GM20000 (cell line): ENCODE data around the gene TXNRD1.

Experiments
- DNase-seq: peaks from one replicate; pipeline ENCODE4 v3.0.0; 2012; ENCODE audit warnings: low spot score
- TF ChIP-seq, protein P1 (sequence below): IDR thresholded peaks from 2 replicates; pipeline ENCODE4 v1.5.1; 2012; ENCODE audit warnings: mild to moderate bottlenecking, control low read depth; ENCODE audit errors: extremely low read depth, missing control alignments

Gene TXNRD1

DNA sequence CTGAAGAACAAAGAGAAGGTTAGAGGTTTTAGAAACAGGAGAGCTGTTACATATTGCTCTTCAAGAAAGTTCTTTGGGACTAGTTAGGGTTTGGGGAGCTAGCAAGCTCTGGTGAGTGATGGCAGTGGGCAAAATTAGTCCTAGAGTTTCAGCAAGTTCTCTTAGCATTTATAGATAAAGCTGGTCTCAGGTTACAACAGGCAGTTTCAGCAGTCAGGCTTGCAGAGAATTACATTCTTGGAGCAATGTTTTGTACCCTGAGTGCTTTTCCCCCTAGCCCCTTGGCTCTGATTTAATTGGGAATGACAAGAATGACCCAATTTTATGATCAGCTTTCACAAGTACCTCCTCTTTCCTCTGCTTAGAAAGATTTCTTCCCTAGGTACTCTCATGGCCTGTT lies 66.5 kb downstream of the TXNRD1 start:
- no peak for DNase-seq
- TF ChIP-seq, protein P1, sequence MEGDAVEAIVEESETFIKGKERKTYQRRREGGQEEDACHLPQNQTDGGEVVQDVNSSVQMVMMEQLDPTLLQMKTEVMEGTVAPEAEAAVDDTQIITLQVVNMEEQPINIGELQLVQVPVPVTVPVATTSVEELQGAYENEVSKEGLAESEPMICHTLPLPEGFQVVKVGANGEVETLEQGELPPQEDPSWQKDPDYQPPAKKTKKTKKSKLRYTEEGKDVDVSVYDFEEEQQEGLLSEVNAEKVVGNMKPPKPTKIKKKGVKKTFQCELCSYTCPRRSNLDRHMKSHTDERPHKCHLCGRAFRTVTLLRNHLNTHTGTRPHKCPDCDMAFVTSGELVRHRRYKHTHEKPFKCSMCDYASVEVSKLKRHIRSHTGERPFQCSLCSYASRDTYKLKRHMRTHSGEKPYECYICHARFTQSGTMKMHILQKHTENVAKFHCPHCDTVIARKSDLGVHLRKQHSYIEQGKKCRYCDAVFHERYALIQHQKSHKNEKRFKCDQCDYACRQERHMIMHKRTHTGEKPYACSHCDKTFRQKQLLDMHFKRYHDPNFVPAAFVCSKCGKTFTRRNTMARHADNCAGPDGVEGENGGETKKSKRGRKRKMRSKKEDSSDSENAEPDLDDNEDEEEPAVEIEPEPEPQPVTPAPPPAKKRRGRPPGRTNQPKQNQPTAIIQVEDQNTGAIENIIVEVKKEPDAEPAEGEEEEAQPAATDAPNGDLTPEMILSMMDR, result no peak

GRCh38 chr12:104285740-104286515 lies 70.3 kb downstream of the TXNRD1 start:
- DNase-seq, result no peak
- TF ChIP-seq, protein P1, result no peak

- peak; percentile 88 for DNase-seq
- TF ChIP-seq, protein P1, result no peak
These were observed 71.2 kb downstream of the TXNRD1 start for GRCh38 chr12:104286516-104287482.

GRCh38 chr12:104288635-104289274 lies 73.2 kb downstream of the TXNRD1 start:
- DNase-seq, result peak; percentile 89
- TF ChIP-seq, protein P1, result no peak

- TF ChIP-seq, protein P1, result no peak
These were observed 74.7 kb downstream of the TXNRD1 start for GRCh38 chr12:104290320-104290719.

GRCh38 chr12:104290855-104291254 lies 75.3 kb downstream of the TXNRD1 start:
- TF ChIP-seq, protein P1, result no peak
- no peak for DNase-seq

More at GRCh38 chr12:104290320-104290719, 74.7 kb downstream of the TXNRD1 start:
- DNase-seq, result no peak
